DOHH2 (cell line): ENCODE data around the gene WDFY4.

ENCODE experiments used
- H3F3A ChIP-seq: fragments of 200-600 bp; sonication (generic), shearing (Covaris generic); 2 replicates; pipeline ENCODE4 v1.6.0; 2016; ENCODE audit warnings: antibody characterized with exemption, mild to moderate bottlenecking; ENCODE audit not compliant: control insufficient read depth, insufficient read depth
- H3K27ac ChIP-seq: fragments of 200-600 bp; sonication (generic); 2 replicates; pipeline ENCODE4 v1.5.1; 2014; ENCODE audit warnings: low read depth, mild to moderate bottlenecking, low read length, moderate library complexity
- H3K27me3 ChIP-seq: fragments of 200-600 bp; sonication (generic); 2 replicates; pipeline ENCODE4 v1.6.1; 2014; ENCODE audit warnings: mild to moderate bottlenecking, low read length, mixed read lengths; ENCODE audit not compliant: control insufficient read depth
- H3K36me3 ChIP-seq: fragments of 200-600 bp; sonication (generic); 2 replicates; pipeline ENCODE4 v1.6.1; 2014; ENCODE audit warnings: mild to moderate bottlenecking, low read length, moderate library complexity, mixed read lengths; ENCODE audit not compliant: control insufficient read depth
- H3K4me1 ChIP-seq: fragments of 200-600 bp; sonication (generic); 2 replicates; pipeline ENCODE4 v1.6.1; 2014; ENCODE audit warnings: mild to moderate bottlenecking, low read length, mixed read lengths; ENCODE audit not compliant: control insufficient read depth
- H3K4me2 ChIP-seq: fragments of 200-600 bp; sonication (generic); 2 replicates; pipeline ENCODE4 v1.6.0; 2014; ENCODE audit warnings: mild to moderate bottlenecking, low read length, moderate library complexity
- H3K4me3 ChIP-seq: fragments of 200-600 bp; sonication (generic); 2 replicates; pipeline ENCODE4 v1.5.1; 2014; ENCODE audit warnings: mild to moderate bottlenecking, low read length, mixed read lengths
- H3K79me2 ChIP-seq: fragments of 200-600 bp; sonication (generic); 2 replicates; pipeline ENCODE4 v1.6.1; 2014; ENCODE audit warnings: mild to moderate bottlenecking, low read length, mixed read lengths; ENCODE audit not compliant: control insufficient read depth
- H3K9me2 ChIP-seq: fragments of 200-600 bp; sonication (generic); replicated peaks from 2 replicates; pipeline ENCODE4 v1.6.1; 2014; ENCODE audit warnings: mild to moderate bottlenecking, low read length, mixed read lengths; ENCODE audit not compliant: control insufficient read depth
- H3K9me3 ChIP-seq: fragments of 200-600 bp; sonication (generic); 2 replicates; pipeline ENCODE4 v1.6.1; 2014; ENCODE audit warnings: antibody characterized with exemption, low read length, mixed read lengths; ENCODE audit not compliant: control insufficient read depth, insufficient read depth
- H4K20me1 ChIP-seq: fragments of 200-600 bp; sonication (generic); 2 replicates; pipeline ENCODE4 v1.6.0; 2014; ENCODE audit warnings: low read depth, mild to moderate bottlenecking, antibody characterized with exemption, low read length, moderate library complexity; ENCODE audit not compliant: control insufficient read depth, insufficient read depth
- CTCF ChIP-seq: fragments of 200-600 bp; sonication (generic); IDR thresholded peaks from one replicate; pipeline ENCODE4 v1.5.1; 2014; ENCODE audit warnings: antibody characterized with exemption, mild to moderate bottlenecking, low read depth, low read length; ENCODE audit not compliant: poor library complexity, severe bottlenecking
- EZH2phosphoT487 ChIP-seq: fragments of 200-600 bp; sonication (generic); IDR thresholded peaks from 2 replicates; pipeline ENCODE4 v1.6.1; 2017; ENCODE audit warnings: borderline replicate concordance, mild to moderate bottlenecking, antibody characterized with exemption, low read length, moderate library complexity, mixed read lengths

WDFY4 gene

GRCh38 chr10:48724127-48724526, 39.5 kb downstream of the WDFY4 start:
- Histone ChIP-seq H4K20me1 (no peaks in the 10 kb centered on the region), H3F3A (no peaks in the 10 kb centered on the region), H3K36me3 (peaks cover 97% of the 10 kb centered on the region), H3K4me1 (no peaks in the 10 kb centered on the region), H3K4me3 (no peak overlapping the region), H3K9me3 (no peaks in the 10 kb centered on the region), H3K4me2 (no peak overlapping the region), H3K27ac (no peak overlapping the region), H3K27me3 (no peaks in the 10 kb centered on the region), H3K79me2 (no peaks in the 10 kb centered on the region), H3K9me2 (no peaks in the 10 kb centered on the region)
- no peak for TF ChIP-seq CTCF
- TF ChIP-seq EZH2phosphoT487, result no peak

GRCh38 chr10:48725708-48726107, 41.0 kb downstream of the WDFY4 start:
- Histone ChIP-seq H3F3A (no peaks in the 10 kb centered on the region), H3K9me3 (no peaks in the 10 kb centered on the region), H3K27me3 (no peaks in the 10 kb centered on the region), H3K4me1 (no peaks in the 10 kb centered on the region), H3K27ac (no peak overlapping the region), H3K4me3 (no peak overlapping the region), H3K36me3 (peaks cover 96% of the 10 kb centered on the region), H3K79me2 (no peaks in the 10 kb centered on the region), H4K20me1 (no peaks in the 10 kb centered on the region), H3K9me2 (no peaks in the 10 kb centered on the region), H3K4me2 (no peak overlapping the region)
- TF ChIP-seq EZH2phosphoT487 (no peak), CTCF (no peak)

- H3K4me1 ChIP-seq, result no peaks in the 10 kb centered on the region
- no peak overlapping the region for H3K27ac ChIP-seq
- no peak overlapping the region for H3K4me2 ChIP-seq
- no peaks in the 10 kb centered on the region for H3K27me3 ChIP-seq
- TF ChIP-seq EZH2phosphoT487, result no peak
- no peak for TF ChIP-seq CTCF
- no peaks in the 10 kb centered on the region for H3K9me3 ChIP-seq
- no peak overlapping the region for H3K4me3 ChIP-seq
- no peaks in the 10 kb centered on the region for H3F3A ChIP-seq
- H3K79me2 ChIP-seq, result no peaks in the 10 kb centered on the region
- no peaks in the 10 kb centered on the region for H4K20me1 ChIP-seq
- H3K36me3 ChIP-seq, result peaks cover 96% of the 10 kb centered on the region
- no peaks in the 10 kb centered on the region for H3K9me2 ChIP-seq
Measured at GRCh38 chr10:48727866-48728265, 43.2 kb downstream of the WDFY4 start.

- Histone ChIP-seq H3K27me3 (no peaks in the 10 kb centered on the region), H3K79me2 (no peaks in the 10 kb centered on the region), H3K4me1 (no peaks in the 10 kb centered on the region), H3K4me3 (no peak overlapping the region), H3F3A (no peaks in the 10 kb centered on the region), H3K27ac (no peak overlapping the region), H4K20me1 (no peaks in the 10 kb centered on the region), H3K36me3 (peaks cover 97% of the 10 kb centered on the region), H3K9me3 (no peaks in the 10 kb centered on the region), H3K4me2 (no peak overlapping the region), H3K9me2 (no peaks in the 10 kb centered on the region)
- no peak for TF ChIP-seq CTCF
- no peak for TF ChIP-seq EZH2phosphoT487
Measured at GRCh38 chr10:48729222-48729621, 44.5 kb downstream of the WDFY4 start.
